ENCODE results near the gene HTR3E.

DNA sequence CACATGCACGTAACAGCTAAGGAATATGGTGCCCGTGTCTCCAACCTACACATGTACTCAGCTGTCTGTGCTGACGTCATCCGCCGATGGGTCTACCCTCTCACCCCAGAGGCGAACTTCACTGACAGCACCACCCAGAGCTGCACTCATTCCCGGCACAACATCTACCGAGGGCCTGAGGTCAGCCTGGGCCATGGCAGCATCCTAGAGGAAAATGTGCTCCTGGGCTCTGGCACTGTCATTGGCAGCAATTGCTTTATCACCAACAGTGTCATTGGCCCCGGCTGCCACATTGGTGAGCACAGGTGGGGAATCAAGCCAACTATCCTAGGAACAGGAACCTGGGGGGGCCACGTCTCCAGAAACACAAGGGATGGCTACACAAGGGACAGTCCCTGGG is 43.6 kb downstream of the HTR3E start:
- no peak for TF ChIP-seq POLR2A (IDR thresholded peaks at IDR 0.05)
- TF ChIP-seq, protein P1, sequence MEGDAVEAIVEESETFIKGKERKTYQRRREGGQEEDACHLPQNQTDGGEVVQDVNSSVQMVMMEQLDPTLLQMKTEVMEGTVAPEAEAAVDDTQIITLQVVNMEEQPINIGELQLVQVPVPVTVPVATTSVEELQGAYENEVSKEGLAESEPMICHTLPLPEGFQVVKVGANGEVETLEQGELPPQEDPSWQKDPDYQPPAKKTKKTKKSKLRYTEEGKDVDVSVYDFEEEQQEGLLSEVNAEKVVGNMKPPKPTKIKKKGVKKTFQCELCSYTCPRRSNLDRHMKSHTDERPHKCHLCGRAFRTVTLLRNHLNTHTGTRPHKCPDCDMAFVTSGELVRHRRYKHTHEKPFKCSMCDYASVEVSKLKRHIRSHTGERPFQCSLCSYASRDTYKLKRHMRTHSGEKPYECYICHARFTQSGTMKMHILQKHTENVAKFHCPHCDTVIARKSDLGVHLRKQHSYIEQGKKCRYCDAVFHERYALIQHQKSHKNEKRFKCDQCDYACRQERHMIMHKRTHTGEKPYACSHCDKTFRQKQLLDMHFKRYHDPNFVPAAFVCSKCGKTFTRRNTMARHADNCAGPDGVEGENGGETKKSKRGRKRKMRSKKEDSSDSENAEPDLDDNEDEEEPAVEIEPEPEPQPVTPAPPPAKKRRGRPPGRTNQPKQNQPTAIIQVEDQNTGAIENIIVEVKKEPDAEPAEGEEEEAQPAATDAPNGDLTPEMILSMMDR (IDR thresholded peaks at IDR 0.05 in 4 of 5, conservative IDR thresholded peaks at IDR 0.05 in 1 of 5), result no peak
